Ishikawa (cell line): ENCODE measurements around the gene NPAS3.

ENCODE experiments used
- CEBPB ChIP-seq: IDR thresholded peaks from 2 replicates; pipeline ENCODE4 v1.6.1; 2012
- CREB1 ChIP-seq: IDR thresholded peaks from 2 replicates; pipeline ENCODE4 v1.6.1; 2012; ENCODE audit warnings: low read depth
- EGR1 ChIP-seq: IDR thresholded peaks from 2 replicates; pipeline ENCODE4 v1.6.1; 2012
- EP300 ChIP-seq: IDR thresholded peaks from 2 replicates; pipeline ENCODE4 v1.6.1; 2012; ENCODE audit warnings: borderline replicate concordance
- FOXM1 ChIP-seq: IDR thresholded peaks from 2 replicates; pipeline ENCODE4 v1.6.1; 2012; ENCODE audit warnings: low read depth, borderline replicate concordance
- NFIC ChIP-seq: IDR thresholded peaks from 2 replicates; pipeline ENCODE4 v1.6.1; 2012
- RAD21 ChIP-seq: IDR thresholded peaks from 2 replicates; pipeline ENCODE4 v1.6.1; 2012; ENCODE audit warnings: low read depth
- REST ChIP-seq: IDR thresholded peaks from 2 replicates; pipeline ENCODE4 v1.6.1; 2012; ENCODE audit warnings: low read depth, mild to moderate bottlenecking
- TAF1 ChIP-seq: IDR thresholded peaks from 2 replicates; pipeline ENCODE4 v1.6.1; 2012; ENCODE audit warnings: low read depth, mild to moderate bottlenecking
- TCF12 ChIP-seq: IDR thresholded peaks from 2 replicates; pipeline ENCODE4 v1.6.1; 2012; ENCODE audit warnings: low read depth
- TEAD4 ChIP-seq: IDR thresholded peaks from 2 replicates; pipeline ENCODE4 v1.6.1; 2012
- YY1 ChIP-seq: IDR thresholded peaks from 2 replicates; pipeline ENCODE4 v1.6.1; 2012; ENCODE audit warnings: low read depth
- ZBTB7A ChIP-seq: IDR thresholded peaks from 2 replicates; pipeline ENCODE4 v1.6.1; 2012; ENCODE audit warnings: low read depth
- TF ChIP-seq, protein P1 (sequence below): IDR thresholded peaks from 2 replicates; pipeline ENCODE4 v1.6.1; 2012
- TF ChIP-seq, protein P2 (sequence below): IDR thresholded peaks from 2 replicates; pipeline ENCODE4 v1.6.1; 2012

NPAS3 gene

DNA sequence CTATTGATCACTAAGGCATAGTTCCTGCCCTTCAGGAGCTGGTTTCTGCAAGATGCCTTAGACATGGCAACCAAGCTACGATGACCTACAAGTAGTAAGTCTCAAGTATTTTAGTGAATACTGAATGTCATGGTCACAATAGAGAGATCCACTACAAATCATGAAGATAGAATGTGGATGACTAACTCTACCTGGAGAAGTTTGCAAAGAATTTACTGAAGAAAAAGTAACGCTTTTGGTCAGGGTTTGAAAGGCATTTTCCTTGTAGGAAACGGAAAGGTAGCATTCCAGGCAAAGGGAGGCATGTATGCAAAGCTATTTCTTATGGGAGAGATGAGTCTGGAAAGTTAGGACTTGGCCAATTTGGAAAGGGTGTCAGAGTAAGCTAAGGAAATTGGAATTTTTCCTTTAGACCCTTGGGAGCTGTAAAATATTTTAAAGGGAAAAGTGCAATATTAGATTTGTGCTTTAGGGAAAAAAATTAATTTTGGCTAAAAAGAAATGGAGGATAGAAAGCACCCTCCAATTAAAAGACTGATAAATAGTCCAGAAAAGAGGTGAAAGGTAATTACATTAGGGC is 634.7 kb downstream of the NPAS3 start:
- TF ChIP-seq ZBTB7A (no peak), EGR1 (no peak), RAD21 (no peak), CREB1 (no peak), REST (no peak), TEAD4 (no peak), FOXM1 (no peak), NFIC (no peak), EP300 (no peak), YY1 (no peak)
- TF ChIP-seq, protein P1, sequence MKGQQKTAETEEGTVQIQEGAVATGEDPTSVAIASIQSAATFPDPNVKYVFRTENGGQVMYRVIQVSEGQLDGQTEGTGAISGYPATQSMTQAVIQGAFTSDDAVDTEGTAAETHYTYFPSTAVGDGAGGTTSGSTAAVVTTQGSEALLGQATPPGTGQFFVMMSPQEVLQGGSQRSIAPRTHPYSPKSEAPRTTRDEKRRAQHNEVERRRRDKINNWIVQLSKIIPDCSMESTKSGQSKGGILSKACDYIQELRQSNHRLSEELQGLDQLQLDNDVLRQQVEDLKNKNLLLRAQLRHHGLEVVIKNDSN: no peak

DNA sequence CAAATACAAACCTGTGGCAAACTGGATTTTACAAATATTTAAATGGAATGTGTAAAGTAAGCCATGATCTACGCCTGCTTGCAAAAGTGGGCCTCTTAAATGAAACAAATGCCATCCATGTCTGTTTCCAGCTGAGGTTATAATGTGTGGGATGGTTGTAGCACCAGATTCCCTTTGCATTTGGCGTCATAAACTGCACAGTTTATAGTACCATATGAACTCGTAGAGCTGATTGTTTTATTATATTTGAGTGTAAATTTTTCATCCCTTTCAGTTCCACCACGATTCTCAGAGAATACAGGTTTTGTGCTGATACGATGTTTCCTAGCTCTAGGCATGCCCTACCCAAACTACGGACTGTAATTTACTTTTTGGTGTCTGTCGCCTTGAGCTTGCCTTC is 637.3 kb downstream of the NPAS3 start:
- no peak for TF ChIP-seq CREB1

DNA sequence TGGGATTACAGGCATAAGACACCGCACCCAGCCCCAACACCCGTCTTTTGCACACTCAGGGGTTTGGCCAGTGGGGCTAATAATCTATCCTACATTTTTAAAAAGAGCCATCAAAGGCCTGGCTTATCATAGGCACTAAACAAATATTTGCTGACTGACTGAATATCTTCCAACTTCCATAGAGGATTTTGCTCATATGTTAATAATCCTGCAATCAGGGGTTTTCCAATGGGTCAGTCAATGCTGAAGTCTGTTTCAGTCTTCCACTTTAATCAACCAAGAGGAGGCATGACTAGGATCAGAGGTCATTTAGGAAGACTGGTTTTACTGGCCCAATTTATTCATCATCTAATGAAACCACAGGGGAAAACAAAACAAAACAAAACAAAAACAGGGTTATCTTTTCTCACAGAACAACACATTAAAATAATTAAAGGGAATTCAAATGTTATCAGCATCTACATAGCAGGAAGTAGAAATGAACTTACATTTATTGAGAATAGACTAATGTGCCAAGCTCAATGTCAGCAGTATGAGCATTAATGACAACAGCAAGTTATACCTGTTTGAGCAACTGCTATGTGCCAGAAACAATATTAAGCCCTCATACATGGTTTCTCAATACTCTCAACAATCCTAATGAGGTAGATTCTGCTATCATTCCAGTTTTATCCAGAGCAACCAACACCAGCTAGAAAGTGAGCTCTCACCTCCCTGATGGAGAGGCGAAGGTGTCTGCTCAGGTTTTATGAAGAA is 640.0 kb downstream of the NPAS3 start:
- no peak for TF ChIP-seq NFIC
- no peak for TF ChIP-seq TEAD4
- no peak for TF ChIP-seq EP300
- no peak for TF ChIP-seq EGR1
- TF ChIP-seq YY1: no peak

- TF ChIP-seq REST (no peak), FOXM1 (no peak), YY1 (no peak), EP300 (no peak), EGR1 (no peak), CEBPB (no peak)
Measured at GRCh38 chr14:33580231-33580749, 641.6 kb downstream of the NPAS3 start.

DNA sequence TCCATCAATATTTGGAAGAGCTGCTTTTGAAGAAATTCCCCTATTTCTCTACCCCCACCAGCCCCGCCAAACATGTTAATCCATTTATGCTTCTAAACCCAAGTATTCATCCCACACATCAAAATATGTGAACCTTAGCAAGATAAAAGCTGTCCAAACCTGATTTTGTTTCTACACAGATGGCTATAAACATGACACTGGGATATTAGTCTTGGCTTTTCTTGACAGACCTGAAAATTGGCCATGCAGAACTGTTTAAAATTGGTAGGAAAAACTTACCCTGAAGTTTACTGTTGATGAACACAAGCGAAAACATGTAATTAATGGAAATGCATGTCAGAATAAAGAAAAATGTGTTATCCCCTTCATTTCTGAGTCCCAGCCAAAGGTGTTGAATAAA is 642.2 kb downstream of the NPAS3 start:
- TF ChIP-seq NFIC (no peak), TAF1 (no peak), CEBPB (no peak), YY1 (no peak), EGR1 (no peak), FOXM1 (no peak), RAD21 (no peak), TEAD4 (no peak), ZBTB7A (no peak), TCF12 (no peak), CREB1 (no peak), REST (no peak)
- TF ChIP-seq, protein P1: no peak
- TF ChIP-seq, protein P2, sequence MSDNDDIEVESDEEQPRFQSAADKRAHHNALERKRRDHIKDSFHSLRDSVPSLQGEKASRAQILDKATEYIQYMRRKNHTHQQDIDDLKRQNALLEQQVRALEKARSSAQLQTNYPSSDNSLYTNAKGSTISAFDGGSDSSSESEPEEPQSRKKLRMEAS: no peak
